ENCODE measurements around the gene ANGPT4.

ANGPT4 gene

GRCh38 chr20:952196-952795, 36.2 kb upstream of the ANGPT4 start:
- no peak overlapping the region for H3K27ac ChIP-seq (ENCODE audit: low read length)
- H3K4me3 ChIP-seq (ENCODE audit: low read depth in 1 of 2, low read length in 2 of 2) = no peak overlapping the region
- no peak overlapping the region for H2AFZ ChIP-seq (ENCODE audit: low read depth, low read length)
- ATAC-seq (ENCODE audit: insufficient read depth, low read depth) = no peak
- H3K4me2 ChIP-seq (ENCODE audit: insufficient read depth, low read length) = no peak overlapping the region
- no peaks in the 10 kb centered on the region for H4K20me1 ChIP-seq (ENCODE audit: insufficient read depth, low read length)
- H3K9ac ChIP-seq (ENCODE audit: low read depth, low read length) = no peak overlapping the region
- peaks cover 7% of the 10 kb centered on the region for H3K27me3 ChIP-seq (ENCODE audit: insufficient read depth, low read length, poor library complexity)
- no peaks in the 10 kb centered on the region for H3K36me3 ChIP-seq (ENCODE audit: insufficient read depth, low read length)
- no peak for TF ChIP-seq CTCF (IDR thresholded peaks at IDR 0.05; ENCODE audit: borderline replicate concordance, extremely low read depth, low read length, poor library complexity, severe bottlenecking)
- TF ChIP-seq EZH2 (IDR thresholded peaks at IDR 0.05; ENCODE audit: borderline replicate concordance, low read depth, low read length, severe bottlenecking) = no peak
- H3K4me1 ChIP-seq (ENCODE audit: insufficient read depth, low read length) = no peaks in the 10 kb centered on the region
- no peaks in the 10 kb centered on the region for H3K9me3 ChIP-seq (ENCODE audit: insufficient read depth, low read length, severe bottlenecking)
- DNase-seq = no peak
- no peaks in the 10 kb centered on the region for H3K79me2 ChIP-seq (ENCODE audit: insufficient read depth, low read length)

GRCh38 chr20:951384-952169, 35.4 kb upstream of the ANGPT4 start:
- Histone ChIP-seq H3K9me3 (ENCODE audit: insufficient read depth, low read length, severe bottlenecking) (no peaks in the 10 kb centered on the region), H3K27me3 (ENCODE audit: insufficient read depth, low read length, poor library complexity) (peaks cover 7% of the 10 kb centered on the region), H3K27ac (ENCODE audit: low read length) (no peak overlapping the region), H3K79me2 (ENCODE audit: insufficient read depth, low read length) (no peaks in the 10 kb centered on the region), H4K20me1 (ENCODE audit: insufficient read depth, low read length) (no peaks in the 10 kb centered on the region), H3K36me3 (ENCODE audit: insufficient read depth, low read length) (no peaks in the 10 kb centered on the region), H3K4me3 (ENCODE audit: low read depth in 1 of 2, low read length in 2 of 2) (no peak overlapping the region), H3K4me2 (ENCODE audit: insufficient read depth, low read length) (no peak overlapping the region), H2AFZ (ENCODE audit: low read depth, low read length) (no peak overlapping the region), H3K4me1 (ENCODE audit: insufficient read depth, low read length) (no peaks in the 10 kb centered on the region), H3K9ac (ENCODE audit: low read depth, low read length) (no peak overlapping the region)
- ATAC-seq (ENCODE audit: insufficient read depth, low read depth) (no peak), DNase-seq (no peak)
- no peak for TF ChIP-seq CTCF (IDR thresholded peaks at IDR 0.05; ENCODE audit: borderline replicate concordance, extremely low read depth, low read length, poor library complexity, severe bottlenecking)
- TF ChIP-seq EZH2 (IDR thresholded peaks at IDR 0.05; ENCODE audit: borderline replicate concordance, low read depth, low read length, severe bottlenecking) = no peak

GRCh38 chr20:949717-950116, 33.6 kb upstream of the ANGPT4 start:
- no peak for TF ChIP-seq CTCF (IDR thresholded peaks at IDR 0.05; ENCODE audit: borderline replicate concordance, extremely low read depth, low read length, poor library complexity, severe bottlenecking)
- no peak for TF ChIP-seq EZH2 (IDR thresholded peaks at IDR 0.05; ENCODE audit: borderline replicate concordance, low read depth, low read length, severe bottlenecking)
- H3K79me2 ChIP-seq (ENCODE audit: insufficient read depth, low read length) = no peaks in the 10 kb centered on the region

More at GRCh38 chr20:949717-950116, 33.6 kb upstream of the ANGPT4 start:
- H4K20me1 ChIP-seq (ENCODE audit: insufficient read depth, low read length) = no peaks in the 10 kb centered on the region
- ATAC-seq (ENCODE audit: insufficient read depth, low read depth) (no peak), DNase-seq (no peak)
- H3K4me3 ChIP-seq (ENCODE audit: low read depth in 1 of 2, low read length in 2 of 2) = no peak overlapping the region
- peaks cover 7% of the 10 kb centered on the region for H3K27me3 ChIP-seq (ENCODE audit: insufficient read depth, low read length, poor library complexity)
- no peak overlapping the region for H3K27ac ChIP-seq (ENCODE audit: low read length)
- H3K9me3 ChIP-seq (ENCODE audit: insufficient read depth, low read length, severe bottlenecking) = no peaks in the 10 kb centered on the region
- H3K4me1 ChIP-seq (ENCODE audit: insufficient read depth, low read length) = no peaks in the 10 kb centered on the region
- no peak overlapping the region for H2AFZ ChIP-seq (ENCODE audit: low read depth, low read length)
- no peaks in the 10 kb centered on the region for H3K36me3 ChIP-seq (ENCODE audit: insufficient read depth, low read length)
- no peak overlapping the region for H3K9ac ChIP-seq (ENCODE audit: low read depth, low read length)
- no peak overlapping the region for H3K4me2 ChIP-seq (ENCODE audit: insufficient read depth, low read length)
